HepG2 (cell line): ENCODE measurements around the gene TACC3. TPM values are rescaled to one million over a fixed set of nuclear protein-coding genes. Genes with fewer than 3 reads are reported as not detected.

Experiments used
- ARNT ChIP-seq: fragments of 450-650 bp; IDR thresholded peaks from 2 replicates; pipeline ENCODE4 v1.6.1; 2017
- FOXJ3 ChIP-seq: sonication (generic); formaldehyde crosslinking; IDR thresholded peaks from 2 replicates; pipeline ENCODE4 v1.4.0; 2020; ENCODE audit warnings: missing genetic modification reagents, mild to moderate bottlenecking, borderline replicate concordance
- GATA4 ChIP-seq: sonication (generic); IDR thresholded peaks from 2 replicates; pipeline ENCODE4 v1.6.1; 2016; ENCODE audit warnings: antibody characterized with exemption, low read depth, borderline replicate concordance
- GFI1 ChIP-seq: sonication (generic); formaldehyde crosslinking; IDR thresholded peaks from 2 replicates; pipeline ENCODE4 v1.5.0; 2020; ENCODE audit warnings: missing genetic modification reagents, mild to moderate bottlenecking, borderline replicate concordance
- JDP2 ChIP-seq: sonication (generic); formaldehyde crosslinking; IDR thresholded peaks from 2 replicates; pipeline ENCODE4 v1.8.1; 2022; ENCODE audit warnings: missing genetic modification reagents, borderline replicate concordance
- LCORL ChIP-seq, 2 experiments: fragments of 450-650 bp in 1 of 2; sonication (generic) in 1 of 2; formaldehyde crosslinking in 1 of 2; IDR thresholded peaks; 2 replicates each; pipeline versions ENCODE4 v1.5.0 to v1.6.1; 2017 to 2020; ENCODE audit warnings: antibody characterized with exemption in 1 of 2, missing genetic modification reagents in 1 of 2
- MAFG ChIP-seq: sonication (generic); formaldehyde crosslinking; IDR thresholded peaks from 2 replicates; pipeline ENCODE4 v1.5.1; 2020; ENCODE audit warnings: mild to moderate bottlenecking, missing genetic modification reagents
- MIER3 ChIP-seq: IDR thresholded peaks from 2 replicates; pipeline ENCODE4 v1.6.1; 2016; ENCODE audit warnings: missing compliant biosample characterization, borderline replicate concordance
- NCOA1 ChIP-seq: sonication (generic); formaldehyde crosslinking; IDR thresholded peaks from 2 replicates; pipeline ENCODE4 v1.9.0; 2021; ENCODE audit warnings: missing genetic modification reagents
- NCOR1 ChIP-seq: fragments of 200-600 bp; sonication (generic); IDR thresholded peaks from 2 replicates; pipeline ENCODE4 v1.7.0; 2017; ENCODE audit warnings: antibody characterized with exemption, low read length, borderline replicate concordance
- POLR2A ChIP-seq, 2 experiments: IDR thresholded peaks; 2 replicates each; pipeline ENCODE4 v1.6.1; 2011; ENCODE audit warnings: low read depth in 2 of 2, low read length in 2 of 2, mild to moderate bottlenecking in 1 of 2, moderate library complexity in 1 of 2; ENCODE audit not compliant: insufficient read depth in 1 of 2
- RFX3 ChIP-seq: IDR thresholded peaks from 2 replicates; pipeline ENCODE4 v1.6.1; 2016; ENCODE audit warnings: missing biosample characterization, missing genetic modification reagents
- RXRB ChIP-seq: IDR thresholded peaks from 2 replicates; pipeline ENCODE4 v1.6.1; 2016; ENCODE audit warnings: borderline replicate concordance, missing genetic modification reagents, missing compliant biosample characterization
- SMC3 ChIP-seq: IDR thresholded peaks from 2 replicates; pipeline ENCODE4 v1.6.1; 2011; ENCODE audit warnings: low read length, improper control_type of control experiment
- SNAI1 ChIP-seq: sonication (generic); formaldehyde crosslinking; IDR thresholded peaks from 2 replicates; pipeline ENCODE4 v1.5.0; 2020; ENCODE audit warnings: mild to moderate bottlenecking, missing genetic modification reagents, borderline replicate concordance
- SP5 ChIP-seq: IDR thresholded peaks from 2 replicates; pipeline ENCODE4 v1.6.1; 2016; ENCODE audit warnings: low read depth, borderline replicate concordance
- TARDBP ChIP-seq: sonication (generic); formaldehyde crosslinking; IDR thresholded peaks from 2 replicates; pipeline ENCODE4 v1.8.0; 2022; ENCODE audit warnings: mild to moderate bottlenecking, missing genetic modification reagents
- XRCC5 ChIP-seq: fragments of 200-400 bp; formaldehyde crosslinking; optimal IDR thresholded peaks from 2 replicates; pipeline ENCODE3; 2017; ENCODE audit warnings: mild to moderate bottlenecking, low read length
- ZBTB7A ChIP-seq: sonication (generic); formaldehyde crosslinking; IDR thresholded peaks from 2 replicates; pipeline ENCODE4 v1.8.0; 2022; ENCODE audit warnings: mild to moderate bottlenecking, missing genetic modification reagents
- ZFAT ChIP-seq: sonication (generic); formaldehyde crosslinking; conservative IDR thresholded peaks from 2 replicates; pipeline ENCODE4 v1.8.1; 2023; ENCODE audit warnings: missing genetic modification reagents, inconsistent platforms
- ZMAT3 ChIP-seq: sonication (generic); formaldehyde crosslinking; conservative IDR thresholded peaks from 2 replicates; pipeline ENCODE4 v1.7.0; 2021; ENCODE audit warnings: missing genetic modification reagents
- ZNF274 ChIP-seq: sonication (generic); formaldehyde crosslinking; IDR thresholded peaks from 2 replicates; pipeline ENCODE4 v1.5.1; 2020; ENCODE audit warnings: mild to moderate bottlenecking, missing genetic modification reagents
- ZNF282 ChIP-seq: fragments of 450-650 bp; IDR thresholded peaks from 2 replicates; pipeline ENCODE4 v1.6.1; 2018; ENCODE audit not compliant: partially characterized antibody
- ZNF333 ChIP-seq: sonication (generic); formaldehyde crosslinking; IDR thresholded peaks from 2 replicates; pipeline ENCODE4 v1.4.0; 2020; ENCODE audit warnings: mild to moderate bottlenecking, missing genetic modification reagents, borderline replicate concordance
- polyA plus RNA-seq, 8 experiments: library from polyadenylated mRNA; depleted of rRNA in 3 of 8; stranded (reverse) in 7 of 8; unstranded in 1 of 8; fragments of >200 nt; fragmentation: Illumina TruSeq in 4 of 8; extraction: Trizol in 4 of 8; gene quantifications; 2 replicates each; pipeline versions ENCODE4 v1.2.1 to v1.2.3, GENCODE V29; 2011 to 2016; ENCODE audit warnings: low read depth in 4 of 8, missing spikeins in 1 of 8, mixed read lengths in 1 of 8; ENCODE audit not compliant: insufficient read depth in 1 of 8
- total RNA-seq, 5 experiments: library from RNA; depleted of rRNA; stranded (reverse); fragments of >200 nt; fragmentation: Illumina TruSeq; extraction: Trizol; gene quantifications; 2 replicates each; pipeline ENCODE4 v1.2.3, GENCODE V29; 2016; ENCODE audit warnings: low read depth in 1 of 5
- TF ChIP-seq, protein P1 (sequence below): sonication (generic); formaldehyde crosslinking; IDR thresholded peaks from 2 replicates; pipeline ENCODE4 v1.4.0; 2020; ENCODE audit warnings: mild to moderate bottlenecking, missing genetic modification reagents, borderline replicate concordance
- TF ChIP-seq, protein P2 (sequence below): sonication (generic); formaldehyde crosslinking; IDR thresholded peaks from 2 replicates; pipeline ENCODE4 v1.5.1; 2020; ENCODE audit warnings: mild to moderate bottlenecking, missing genetic modification reagents, moderate library complexity
- TF ChIP-seq, protein P3 (sequence below): sonication (generic); formaldehyde crosslinking; IDR thresholded peaks from 2 replicates; pipeline ENCODE4 v1.4.0; 2020; ENCODE audit warnings: missing genetic modification reagents
- TF ChIP-seq, protein P4 (sequence below): sonication (generic); formaldehyde crosslinking; IDR thresholded peaks from 2 replicates; pipeline ENCODE4 v1.4.0; 2020; ENCODE audit warnings: mild to moderate bottlenecking, missing genetic modification reagents

Gene TACC3
- total and polyA plus RNA-seq, 2 of the 13 experiments (the other 11 are each of a cell fraction or from before 2014, with no cell fraction given): 20.3 to 21.2 TPM

DNA sequence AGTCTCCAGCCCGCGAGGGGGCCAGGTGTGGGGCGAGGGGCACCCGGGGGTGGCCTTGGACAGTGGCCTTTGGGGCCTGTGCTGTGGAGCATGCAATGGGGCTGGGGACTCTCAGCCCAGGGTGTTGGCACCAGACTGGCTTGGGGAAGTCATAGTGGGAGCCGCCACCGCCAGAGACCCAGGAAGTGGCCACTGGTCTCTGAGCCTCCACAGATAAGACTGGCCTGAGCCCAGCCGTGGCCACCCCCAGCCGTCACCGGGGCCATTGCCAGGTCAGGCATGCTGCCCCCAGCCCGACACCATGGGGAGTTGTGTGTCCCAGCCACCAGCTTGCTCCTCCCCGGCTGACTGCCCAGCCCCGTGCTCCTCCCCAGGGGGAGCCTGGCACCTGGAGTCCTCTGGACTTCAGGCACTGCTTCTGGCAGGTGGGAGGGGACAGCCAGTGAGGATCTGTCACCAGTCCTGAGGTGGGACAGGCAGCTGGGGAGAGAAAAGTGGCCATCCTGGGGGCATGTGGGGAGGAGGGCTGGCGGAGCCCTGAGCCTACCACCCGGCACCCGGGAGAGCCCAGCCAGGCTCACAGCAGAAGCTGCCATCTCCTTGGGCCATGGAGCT lies 32.5 kb downstream of the TACC3 start (continued):
- TF ChIP-seq, protein P1, sequence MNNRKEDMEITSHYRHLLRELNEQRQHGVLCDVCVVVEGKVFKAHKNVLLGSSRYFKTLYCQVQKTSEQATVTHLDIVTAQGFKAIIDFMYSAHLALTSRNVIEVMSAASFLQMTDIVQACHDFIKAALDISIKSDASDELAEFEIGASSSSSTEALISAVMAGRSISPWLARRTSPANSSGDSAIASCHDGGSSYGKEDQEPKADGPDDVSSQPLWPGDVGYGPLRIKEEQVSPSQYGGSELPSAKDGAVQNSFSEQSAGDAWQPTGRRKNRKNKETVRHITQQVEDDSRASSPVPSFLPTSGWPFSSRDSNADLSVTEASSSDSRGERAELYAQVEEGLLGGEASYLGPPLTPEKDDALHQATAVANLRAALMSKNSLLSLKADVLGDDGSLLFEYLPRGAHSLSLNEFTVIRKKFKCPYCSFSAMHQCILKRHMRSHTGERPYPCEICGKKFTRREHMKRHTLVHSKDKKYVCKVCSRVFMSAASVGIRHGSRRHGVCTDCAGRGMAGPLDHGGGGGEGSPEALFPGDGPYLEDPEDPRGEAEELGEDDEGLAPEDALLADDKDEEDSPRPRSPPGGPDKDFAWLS (CRISPR knock-in tag): no peak
- TF ChIP-seq ARNT (no peak), POLR2A (IDR thresholded peaks at IDR 0.05; ENCODE audit: insufficient read depth in 1 of 2, low read depth in 2 of 2, low read length in 2 of 2) (no peak), MIER3 (CRISPR knock-in tag) (no peak), ZFAT (no peak), ZMAT3 (no peak), XRCC5 (no peak), NCOR1 (no peak), LCORL (IDR thresholded peaks at IDR 0.05) (no peak), LCORL (CRISPR knock-in tag; IDR thresholded peaks at IDR 0.05) (peak; percentile 57), NCOA1 (CRISPR knock-in tag) (no peak), ZNF282 (no peak), FOXJ3 (no peak), ZBTB7A (peak; percentile 52; the same call in 1 of the 2 replicates), JDP2 (no peak), SP5 (peak; percentile 26; the same call in 1 of the 2 replicates), SNAI1 (CRISPR knock-in tag) (no peak), RFX3 (CRISPR knock-in tag) (no peak), SMC3 (no peak), GATA4 (0 out of 2 replicates have a peak, but pooled peaks have one; percentile 22), MAFG (CRISPR knock-in tag) (no peak), ZNF274 (CRISPR knock-in tag) (peak; percentile 59; the same call in 1 of the 2 replicates), GFI1 (CRISPR knock-in tag) (peak; percentile 66), RXRB (CRISPR knock-in tag) (peak; percentile 31; the same call in 1 of the 2 replicates), ZNF333 (CRISPR knock-in tag) (no peak), TARDBP (CRISPR knock-in tag) (no peak)
- TF ChIP-seq, protein P2, sequence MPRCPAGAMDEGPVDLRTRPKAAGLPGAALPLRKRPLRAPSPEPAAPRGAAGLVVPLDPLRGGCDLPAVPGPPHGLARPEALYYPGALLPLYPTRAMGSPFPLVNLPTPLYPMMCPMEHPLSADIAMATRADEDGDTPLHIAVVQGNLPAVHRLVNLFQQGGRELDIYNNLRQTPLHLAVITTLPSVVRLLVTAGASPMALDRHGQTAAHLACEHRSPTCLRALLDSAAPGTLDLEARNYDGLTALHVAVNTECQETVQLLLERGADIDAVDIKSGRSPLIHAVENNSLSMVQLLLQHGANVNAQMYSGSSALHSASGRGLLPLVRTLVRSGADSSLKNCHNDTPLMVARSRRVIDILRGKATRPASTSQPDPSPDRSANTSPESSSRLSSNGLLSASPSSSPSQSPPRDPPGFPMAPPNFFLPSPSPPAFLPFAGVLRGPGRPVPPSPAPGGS (CRISPR knock-in tag): no peak
- TF ChIP-seq, protein P3, sequence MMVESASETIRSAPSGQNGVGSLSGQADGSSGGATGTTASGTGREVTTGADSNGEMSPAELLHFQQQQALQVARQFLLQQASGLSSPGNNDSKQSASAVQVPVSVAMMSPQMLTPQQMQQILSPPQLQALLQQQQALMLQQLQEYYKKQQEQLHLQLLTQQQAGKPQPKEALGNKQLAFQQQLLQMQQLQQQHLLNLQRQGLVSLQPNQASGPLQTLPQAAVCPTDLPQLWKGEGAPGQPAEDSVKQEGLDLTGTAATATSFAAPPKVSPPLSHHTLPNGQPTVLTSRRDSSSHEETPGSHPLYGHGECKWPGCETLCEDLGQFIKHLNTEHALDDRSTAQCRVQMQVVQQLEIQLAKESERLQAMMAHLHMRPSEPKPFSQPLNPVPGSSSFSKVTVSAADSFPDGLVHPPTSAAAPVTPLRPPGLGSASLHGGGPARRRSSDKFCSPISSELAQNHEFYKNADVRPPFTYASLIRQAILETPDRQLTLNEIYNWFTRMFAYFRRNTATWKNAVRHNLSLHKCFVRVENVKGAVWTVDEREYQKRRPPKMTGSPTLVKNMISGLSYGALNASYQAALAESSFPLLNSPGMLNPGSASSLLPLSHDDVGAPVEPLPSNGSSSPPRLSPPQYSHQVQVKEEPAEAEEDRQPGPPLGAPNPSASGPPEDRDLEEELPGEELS: no peak
- TF ChIP-seq, protein P4, sequence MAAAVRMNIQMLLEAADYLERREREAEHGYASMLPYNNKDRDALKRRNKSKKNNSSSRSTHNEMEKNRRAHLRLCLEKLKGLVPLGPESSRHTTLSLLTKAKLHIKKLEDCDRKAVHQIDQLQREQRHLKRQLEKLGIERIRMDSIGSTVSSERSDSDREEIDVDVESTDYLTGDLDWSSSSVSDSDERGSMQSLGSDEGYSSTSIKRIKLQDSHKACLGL (CRISPR knock-in tag): peak; percentile 81; the same call in 1 of the 2 replicates
